HEK293 (cell line): ENCODE measurements around the gene CRISP1.

Experiments used
- CTCF ChIA-PET: fragments of 350-600 bp; formaldehyde crosslinking; extraction: SDS; loops from one replicate; lab custom pipeline; 2021; ENCODE audit warnings: antibody characterized with exemption; lab: Yijun Ruan, JAX
- POLR2A ChIA-PET: fragments of 300-600 bp; formaldehyde crosslinking; extraction: SDS; loops from one replicate; lab custom pipeline; 2020; ENCODE audit warnings: antibody characterized with exemption, inconsistent platforms; lab: Yijun Ruan, JAX
- H3K27ac ChIP-seq: fragments of 200-500 bp; sonication (Bioruptor generic); 2 replicates; pipeline ENCODE4 v1.5.1; 2014; ENCODE audit warnings: low read depth, low read length, control low read depth, inconsistent platforms; ENCODE audit errors: extremely low read depth
- H3K36me3 ChIP-seq, 2 experiments: fragments of 200-500 bp in 1 of 2; sonication (Bioruptor generic) in 1 of 2; 1 replicate in 1 of 2; 2 replicates in 1 of 2; pipeline ENCODE4 v1.5.1; 2014 to 2017; ENCODE audit warnings: inconsistent platforms in 2 of 2, low read length in 2 of 2; ENCODE audit not compliant: control insufficient read depth in 2 of 2, insufficient read depth in 1 of 2
- H3K4me1 ChIP-seq: fragments of 200-500 bp; sonication (Bioruptor generic); 2 replicates; pipeline ENCODE4 v1.5.1; 2014; ENCODE audit warnings: mild to moderate bottlenecking, low read length, inconsistent platforms; ENCODE audit not compliant: control insufficient read depth, insufficient read depth
- H3K4me3 ChIP-seq: 2 replicates; pipeline ENCODE4 v1.5.1; 2011; ENCODE audit warnings: low read depth, mild to moderate bottlenecking, control low read depth, low read length, moderate library complexity
- H3K9me3 ChIP-seq: fragments of 200-500 bp; sonication (Bioruptor generic); 2 replicates; pipeline ENCODE4 v1.5.1; 2014; ENCODE audit warnings: low read depth, low read length, inconsistent platforms; ENCODE audit not compliant: control insufficient read depth, insufficient read depth
- GLIS1 ChIP-seq: fragments of 450-650 bp; formaldehyde crosslinking; IDR thresholded peaks from 2 replicates; pipeline ENCODE4 v1.5.1; 2016; ENCODE audit warnings: missing biosample characterization, missing genetic modification characterization
- SETDB1 ChIP-seq: IDR thresholded peaks from one replicate; pipeline ENCODE4 v1.6.1; 2017; ENCODE audit warnings: mild to moderate bottlenecking, low read length, moderate library complexity, mixed read lengths; ENCODE audit not compliant: insufficient read length
- ZNF174 ChIP-seq: fragments of 450-650 bp; formaldehyde crosslinking; IDR thresholded peaks from 2 replicates; pipeline ENCODE4 v1.5.0; 2017; ENCODE audit warnings: missing biosample characterization, mild to moderate bottlenecking, missing genetic modification characterization
- ZNF214 ChIP-seq: fragments of 450-650 bp; formaldehyde crosslinking; IDR thresholded peaks from 2 replicates; pipeline ENCODE4 v1.5.1; 2017; ENCODE audit warnings: missing biosample characterization, mild to moderate bottlenecking, missing genetic modification characterization, borderline replicate concordance
- ZNF292 ChIP-seq: fragments of 450-650 bp; formaldehyde crosslinking; IDR thresholded peaks from 2 replicates; pipeline ENCODE4 v1.5.1; 2016; ENCODE audit warnings: low read depth, missing biosample characterization, missing genetic modification characterization, borderline replicate concordance
- ZNF394 ChIP-seq: fragments of 450-650 bp; formaldehyde crosslinking; IDR thresholded peaks from 2 replicates; pipeline ENCODE4 v1.5.1; 2016; ENCODE audit warnings: missing biosample characterization, missing genetic modification characterization, mild to moderate bottlenecking, moderate library complexity, borderline replicate concordance
- ZNF426 ChIP-seq: fragments of 450-650 bp; formaldehyde crosslinking; IDR thresholded peaks from 2 replicates; pipeline ENCODE4 v1.5.1; 2017; ENCODE audit warnings: missing biosample characterization, missing genetic modification characterization, mild to moderate bottlenecking, inconsistent platforms, moderate library complexity
- ZNF529 ChIP-seq: fragments of 450-650 bp; formaldehyde crosslinking; IDR thresholded peaks from 2 replicates; pipeline ENCODE4 v1.5.1; 2017; ENCODE audit warnings: missing genetic modification characterization, missing biosample characterization; ENCODE audit not compliant: insufficient replicate concordance
- ZNF555 ChIP-seq: fragments of 450-650 bp; formaldehyde crosslinking; conservative IDR thresholded peaks from 2 replicates; pipeline ENCODE4 v1.5.1; 2017; ENCODE audit warnings: missing biosample characterization, mild to moderate bottlenecking, missing genetic modification characterization, inconsistent platforms
- ZNF560 ChIP-seq: fragments of 450-650 bp; formaldehyde crosslinking; IDR thresholded peaks from 2 replicates; pipeline ENCODE4 v1.5.1; 2017; ENCODE audit warnings: missing biosample characterization, missing genetic modification characterization, borderline replicate concordance
- ZSCAN30 ChIP-seq: fragments of 450-650 bp; IDR thresholded peaks from 2 replicates; pipeline ENCODE4 v1.5.1; 2018; ENCODE audit warnings: missing biosample characterization, mild to moderate bottlenecking, missing genetic modification characterization, moderate library complexity
- TF ChIP-seq, protein P1 (sequence below): fragments of 450-650 bp; formaldehyde crosslinking; IDR thresholded peaks from 2 replicates; pipeline ENCODE4 v1.5.1; 2017; ENCODE audit warnings: missing biosample characterization, missing genetic modification characterization
- TF ChIP-seq, protein P2 (sequence below): fragments of 450-650 bp; formaldehyde crosslinking; IDR thresholded peaks from 2 replicates; pipeline ENCODE4 v1.5.1; 2016; ENCODE audit warnings: missing biosample characterization, missing genetic modification characterization, low read depth
- TF ChIP-seq, protein P3 (sequence below): fragments of 450-650 bp; formaldehyde crosslinking; IDR thresholded peaks from 2 replicates; pipeline ENCODE4 v1.5.1; 2016; ENCODE audit warnings: missing biosample characterization, missing genetic modification characterization
- TF ChIP-seq, protein P4 (sequence below): fragments of 450-650 bp; formaldehyde crosslinking; IDR thresholded peaks from 2 replicates; pipeline ENCODE4 v1.5.1; 2016; ENCODE audit warnings: missing biosample characterization, missing genetic modification characterization, borderline replicate concordance
- TF ChIP-seq, protein P5 (sequence below): fragments of 450-650 bp; IDR thresholded peaks from 2 replicates; pipeline ENCODE4 v1.5.1; 2018; ENCODE audit warnings: missing biosample characterization, missing genetic modification characterization
- TF ChIP-seq, protein P6 (sequence below): fragments of 450-650 bp; formaldehyde crosslinking; IDR thresholded peaks from 2 replicates; pipeline ENCODE4 v1.5.1; 2017; ENCODE audit warnings: missing biosample characterization, missing genetic modification characterization
- TF ChIP-seq, protein P7 (sequence below): fragments of 450-650 bp; formaldehyde crosslinking; IDR thresholded peaks from 2 replicates; pipeline ENCODE4 v1.5.1; 2016; ENCODE audit warnings: missing biosample characterization, missing genetic modification characterization
- TF ChIP-seq, protein P8 (sequence below): fragments of 450-650 bp; formaldehyde crosslinking; IDR thresholded peaks from 2 replicates; pipeline ENCODE4 v1.5.1; 2016; ENCODE audit warnings: missing biosample characterization, missing genetic modification characterization

The CRISP1 gene

DNA sequence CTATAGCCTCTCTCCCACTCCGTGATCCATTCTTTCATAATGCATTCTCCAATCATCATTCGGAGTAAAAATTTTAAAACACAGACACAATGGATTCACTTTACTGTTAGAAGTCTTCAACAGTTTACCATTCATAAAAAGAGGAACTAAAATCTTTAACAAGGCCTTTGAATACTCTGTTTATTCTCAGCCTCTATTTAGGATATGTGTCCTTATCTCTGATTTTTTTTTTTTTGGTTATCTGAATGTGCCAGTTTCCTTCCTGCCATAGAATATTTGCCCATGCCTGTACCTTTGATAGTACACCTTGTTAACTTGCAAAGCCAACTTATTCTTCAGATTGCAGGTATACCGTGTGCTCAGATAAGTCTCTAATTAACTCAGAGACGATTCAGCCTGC lies 11.1 kb downstream of the CRISP1 start:
- no peak overlapping the region for H3K4me3 ChIP-seq
- no peak overlapping the region for H3K27ac ChIP-seq
- CTCF ChIA-PET = interaction anchor here (0.7 to 2.1 kb wide), 2 partner anchors 34 to 323 kb away, joined by 4 to 7 read pairs; no protein-coding TSS in a partner anchor
- TF ChIP-seq GLIS1 (tag by site-specific recombination) (no peak), ZNF174 (no peak), ZNF426 (tag by site-specific recombination) (no peak), SETDB1 (no peak), ZNF529 (tag by site-specific recombination) (no peak), ZNF214 (tag by site-specific recombination) (no peak), ZNF394 (tag by site-specific recombination) (no peak), ZNF292 (tag by site-specific recombination) (no peak), ZNF560 (tag by site-specific recombination) (no peak), ZSCAN30 (tag by site-specific recombination) (no peak), ZNF555 (tag by site-specific recombination) (no peak)
- TF ChIP-seq, protein P1, sequence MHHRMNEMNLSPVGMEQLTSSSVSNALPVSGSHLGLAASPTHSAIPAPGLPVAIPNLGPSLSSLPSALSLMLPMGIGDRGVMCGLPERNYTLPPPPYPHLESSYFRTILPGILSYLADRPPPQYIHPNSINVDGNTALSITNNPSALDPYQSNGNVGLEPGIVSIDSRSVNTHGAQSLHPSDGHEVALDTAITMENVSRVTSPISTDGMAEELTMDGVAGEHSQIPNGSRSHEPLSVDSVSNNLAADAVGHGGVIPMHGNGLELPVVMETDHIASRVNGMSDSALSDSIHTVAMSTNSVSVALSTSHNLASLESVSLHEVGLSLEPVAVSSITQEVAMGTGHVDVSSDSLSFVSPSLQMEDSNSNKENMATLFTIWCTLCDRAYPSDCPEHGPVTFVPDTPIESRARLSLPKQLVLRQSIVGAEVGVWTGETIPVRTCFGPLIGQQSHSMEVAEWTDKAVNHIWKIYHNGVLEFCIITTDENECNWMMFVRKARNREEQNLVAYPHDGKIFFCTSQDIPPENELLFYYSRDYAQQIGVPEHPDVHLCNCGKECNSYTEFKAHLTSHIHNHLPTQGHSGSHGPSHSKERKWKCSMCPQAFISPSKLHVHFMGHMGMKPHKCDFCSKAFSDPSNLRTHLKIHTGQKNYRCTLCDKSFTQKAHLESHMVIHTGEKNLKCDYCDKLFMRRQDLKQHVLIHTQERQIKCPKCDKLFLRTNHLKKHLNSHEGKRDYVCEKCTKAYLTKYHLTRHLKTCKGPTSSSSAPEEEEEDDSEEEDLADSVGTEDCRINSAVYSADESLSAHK (tag by site-specific recombination) = no peak
- TF ChIP-seq, protein P2, sequence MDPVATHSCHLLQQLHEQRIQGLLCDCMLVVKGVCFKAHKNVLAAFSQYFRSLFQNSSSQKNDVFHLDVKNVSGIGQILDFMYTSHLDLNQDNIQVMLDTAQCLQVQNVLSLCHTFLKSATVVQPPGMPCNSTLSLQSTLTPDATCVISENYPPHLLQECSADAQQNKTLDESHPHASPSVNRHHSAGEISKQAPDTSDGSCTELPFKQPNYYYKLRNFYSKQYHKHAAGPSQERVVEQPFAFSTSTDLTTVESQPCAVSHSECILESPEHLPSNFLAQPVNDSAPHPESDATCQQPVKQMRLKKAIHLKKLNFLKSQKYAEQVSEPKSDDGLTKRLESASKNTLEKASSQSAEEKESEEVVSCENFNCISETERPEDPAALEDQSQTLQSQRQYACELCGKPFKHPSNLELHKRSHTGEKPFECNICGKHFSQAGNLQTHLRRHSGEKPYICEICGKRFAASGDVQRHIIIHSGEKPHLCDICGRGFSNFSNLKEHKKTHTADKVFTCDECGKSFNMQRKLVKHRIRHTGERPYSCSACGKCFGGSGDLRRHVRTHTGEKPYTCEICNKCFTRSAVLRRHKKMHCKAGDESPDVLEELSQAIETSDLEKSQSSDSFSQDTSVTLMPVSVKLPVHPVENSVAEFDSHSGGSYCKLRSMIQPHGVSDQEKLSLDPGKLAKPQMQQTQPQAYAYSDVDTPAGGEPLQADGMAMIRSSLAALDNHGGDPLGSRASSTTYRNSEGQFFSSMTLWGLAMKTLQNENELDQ (tag by site-specific recombination) = no peak
- TF ChIP-seq, protein P3, sequence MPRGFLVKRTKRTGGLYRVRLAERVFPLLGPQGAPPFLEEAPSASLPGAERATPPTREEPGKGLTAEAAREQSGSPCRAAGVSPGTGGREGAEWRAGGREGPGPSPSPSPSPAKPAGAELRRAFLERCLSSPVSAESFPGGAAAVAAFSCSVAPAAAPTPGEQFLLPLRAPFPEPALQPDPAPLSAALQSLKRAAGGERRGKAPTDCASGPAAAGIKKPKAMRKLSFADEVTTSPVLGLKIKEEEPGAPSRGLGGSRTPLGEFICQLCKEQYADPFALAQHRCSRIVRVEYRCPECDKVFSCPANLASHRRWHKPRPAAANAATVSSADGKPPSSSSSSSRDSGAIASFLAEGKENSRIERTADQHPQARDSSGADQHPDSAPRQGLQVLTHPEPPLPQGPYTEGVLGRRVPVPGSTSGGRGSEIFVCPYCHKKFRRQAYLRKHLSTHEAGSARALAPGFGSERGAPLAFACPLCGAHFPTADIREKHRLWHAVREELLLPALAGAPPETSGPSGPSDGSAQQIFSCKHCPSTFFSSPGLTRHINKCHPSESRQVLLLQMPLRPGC = no peak
- TF ChIP-seq, protein P4, sequence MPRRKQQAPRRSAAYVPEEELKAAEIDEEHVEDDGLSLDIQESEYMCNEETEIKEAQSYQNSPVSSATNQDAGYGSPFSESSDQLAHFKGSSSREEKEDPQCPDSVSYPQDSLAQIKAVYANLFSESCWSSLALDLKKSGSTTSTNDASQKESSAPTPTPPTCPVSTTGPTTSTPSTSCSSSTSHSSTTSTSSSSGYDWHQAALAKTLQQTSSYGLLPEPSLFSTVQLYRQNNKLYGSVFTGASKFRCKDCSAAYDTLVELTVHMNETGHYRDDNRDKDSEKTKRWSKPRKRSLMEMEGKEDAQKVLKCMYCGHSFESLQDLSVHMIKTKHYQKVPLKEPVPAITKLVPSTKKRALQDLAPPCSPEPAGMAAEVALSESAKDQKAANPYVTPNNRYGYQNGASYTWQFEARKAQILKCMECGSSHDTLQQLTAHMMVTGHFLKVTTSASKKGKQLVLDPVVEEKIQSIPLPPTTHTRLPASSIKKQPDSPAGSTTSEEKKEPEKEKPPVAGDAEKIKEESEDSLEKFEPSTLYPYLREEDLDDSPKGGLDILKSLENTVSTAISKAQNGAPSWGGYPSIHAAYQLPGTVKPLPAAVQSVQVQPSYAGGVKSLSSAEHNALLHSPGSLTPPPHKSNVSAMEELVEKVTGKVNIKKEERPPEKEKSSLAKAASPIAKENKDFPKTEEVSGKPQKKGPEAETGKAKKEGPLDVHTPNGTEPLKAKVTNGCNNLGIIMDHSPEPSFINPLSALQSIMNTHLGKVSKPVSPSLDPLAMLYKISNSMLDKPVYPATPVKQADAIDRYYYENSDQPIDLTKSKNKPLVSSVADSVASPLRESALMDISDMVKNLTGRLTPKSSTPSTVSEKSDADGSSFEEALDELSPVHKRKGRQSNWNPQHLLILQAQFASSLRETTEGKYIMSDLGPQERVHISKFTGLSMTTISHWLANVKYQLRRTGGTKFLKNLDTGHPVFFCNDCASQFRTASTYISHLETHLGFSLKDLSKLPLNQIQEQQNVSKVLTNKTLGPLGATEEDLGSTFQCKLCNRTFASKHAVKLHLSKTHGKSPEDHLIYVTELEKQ (tag by site-specific recombination) = no peak
- TF ChIP-seq, protein P5, sequence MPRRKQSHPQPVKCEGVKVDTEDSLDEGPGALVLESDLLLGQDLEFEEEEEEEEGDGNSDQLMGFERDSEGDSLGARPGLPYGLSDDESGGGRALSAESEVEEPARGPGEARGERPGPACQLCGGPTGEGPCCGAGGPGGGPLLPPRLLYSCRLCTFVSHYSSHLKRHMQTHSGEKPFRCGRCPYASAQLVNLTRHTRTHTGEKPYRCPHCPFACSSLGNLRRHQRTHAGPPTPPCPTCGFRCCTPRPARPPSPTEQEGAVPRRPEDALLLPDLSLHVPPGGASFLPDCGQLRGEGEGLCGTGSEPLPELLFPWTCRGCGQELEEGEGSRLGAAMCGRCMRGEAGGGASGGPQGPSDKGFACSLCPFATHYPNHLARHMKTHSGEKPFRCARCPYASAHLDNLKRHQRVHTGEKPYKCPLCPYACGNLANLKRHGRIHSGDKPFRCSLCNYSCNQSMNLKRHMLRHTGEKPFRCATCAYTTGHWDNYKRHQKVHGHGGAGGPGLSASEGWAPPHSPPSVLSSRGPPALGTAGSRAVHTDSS (tag by site-specific recombination) = no peak
- TF ChIP-seq, protein P6, sequence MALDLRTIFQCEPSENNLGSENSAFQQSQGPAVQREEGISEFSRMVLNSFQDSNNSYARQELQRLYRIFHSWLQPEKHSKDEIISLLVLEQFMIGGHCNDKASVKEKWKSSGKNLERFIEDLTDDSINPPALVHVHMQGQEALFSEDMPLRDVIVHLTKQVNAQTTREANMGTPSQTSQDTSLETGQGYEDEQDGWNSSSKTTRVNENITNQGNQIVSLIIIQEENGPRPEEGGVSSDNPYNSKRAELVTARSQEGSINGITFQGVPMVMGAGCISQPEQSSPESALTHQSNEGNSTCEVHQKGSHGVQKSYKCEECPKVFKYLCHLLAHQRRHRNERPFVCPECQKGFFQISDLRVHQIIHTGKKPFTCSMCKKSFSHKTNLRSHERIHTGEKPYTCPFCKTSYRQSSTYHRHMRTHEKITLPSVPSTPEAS (tag by site-specific recombination) = no peak
- TF ChIP-seq, protein P7, sequence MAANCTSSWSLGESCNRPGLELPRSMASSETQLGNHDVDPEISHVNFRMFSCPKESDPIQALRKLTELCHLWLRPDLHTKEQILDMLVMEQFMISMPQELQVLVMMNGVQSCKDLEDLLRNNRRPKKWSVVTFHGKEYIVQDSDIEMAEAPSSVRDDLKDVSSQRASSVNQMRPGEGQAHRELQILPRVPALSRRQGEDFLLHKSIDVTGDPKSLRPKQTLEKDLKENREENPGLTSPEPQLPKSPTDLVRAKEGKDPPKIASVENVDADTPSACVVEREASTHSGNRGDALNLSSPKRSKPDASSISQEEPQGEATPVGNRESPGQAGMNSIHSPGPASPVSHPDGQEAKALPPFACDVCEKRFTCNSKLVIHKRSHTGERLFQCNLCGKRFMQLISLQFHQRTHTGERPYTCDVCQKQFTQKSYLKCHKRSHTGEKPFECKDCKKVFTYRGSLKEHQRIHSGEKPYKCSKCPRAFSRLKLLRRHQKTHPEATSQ (tag by site-specific recombination) = no peak
- TF ChIP-seq, protein P8, sequence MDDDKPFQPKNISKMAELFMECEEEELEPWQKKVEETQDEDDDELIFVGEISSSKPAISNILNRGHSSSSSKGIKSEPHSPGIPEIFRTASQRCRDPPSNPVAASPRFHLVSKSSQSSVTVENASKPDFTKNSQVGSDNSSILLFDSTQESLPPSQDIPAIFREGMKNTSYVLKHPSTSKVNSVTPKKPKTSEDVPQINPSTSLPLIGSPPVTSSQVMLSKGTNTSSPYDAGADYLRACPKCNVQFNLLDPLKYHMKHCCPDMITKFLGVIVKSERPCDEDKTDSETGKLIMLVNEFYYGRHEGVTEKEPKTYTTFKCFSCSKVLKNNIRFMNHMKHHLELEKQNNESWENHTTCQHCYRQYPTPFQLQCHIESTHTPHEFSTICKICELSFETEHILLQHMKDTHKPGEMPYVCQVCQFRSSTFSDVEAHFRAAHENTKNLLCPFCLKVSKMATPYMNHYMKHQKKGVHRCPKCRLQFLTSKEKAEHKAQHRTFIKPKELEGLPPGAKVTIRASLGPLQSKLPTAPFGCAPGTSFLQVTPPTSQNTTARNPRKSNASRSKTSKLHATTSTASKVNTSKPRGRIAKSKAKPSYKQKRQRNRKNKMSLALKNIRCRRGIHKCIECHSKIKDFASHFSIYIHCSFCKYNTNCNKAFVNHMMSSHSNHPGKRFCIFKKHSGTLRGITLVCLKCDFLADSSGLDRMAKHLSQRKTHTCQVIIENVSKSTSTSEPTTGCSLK = no peak
- POLR2A ChIA-PET = no interaction called here
- H3K9me3 ChIP-seq = no peaks in the 10 kb centered on the region
- no peaks in the 10 kb centered on the region for H3K4me1 ChIP-seq
- H3K36me3 ChIP-seq = no peaks in the 10 kb centered on the region
